Transverse colon (tissue), 4 donors: ENCODE measurements around the gene LMOD3. TPM values are rescaled to one million over a fixed set of nuclear protein-coding genes. Genes with fewer than 3 reads are reported as not detected.

Experiments used
- DNase-seq: peaks from one replicate; pipeline ENCODE4 v3.0.0-alpha.2; 2019
- H3K27ac ChIP-seq, 4 donors: fragments of 200-600 bp; sonication (generic); 2 replicates each; pipeline ENCODE4 v1.5.1; 2016 to 2018; ENCODE audit warnings: inconsistent platforms in 4 of 4
- H3K27me3 ChIP-seq: fragments of 200-600 bp; sonication (generic); 2 replicates; pipeline ENCODE4 v1.5.1; 2017; ENCODE audit warnings: inconsistent platforms
- H3K36me3 ChIP-seq, 4 donors: fragments of 200-600 bp; sonication (generic); 2 replicates each; pipeline ENCODE4 v1.5.1; 2017 to 2019; ENCODE audit warnings: inconsistent platforms in 4 of 4
- H3K4me1 ChIP-seq, 4 donors: fragments of 200-600 bp; sonication (generic); 2 replicates each; pipeline ENCODE4 v1.5.1; 2017 to 2020; ENCODE audit warnings: inconsistent platforms in 4 of 4
- H3K4me3 ChIP-seq, 4 donors: fragments of 200-600 bp; sonication (generic); 1 replicate in 1 of 4; 2 replicates in 3 of 4; pipeline versions ENCODE4 v1.5.1 to v1.6.1; 2017 to 2019; ENCODE audit warnings: inconsistent platforms in 4 of 4
- H3K9me3 ChIP-seq, 2 donors: fragments of 200-600 bp; sonication (generic); 2 replicates each; pipeline ENCODE4 v1.5.1; 2017 to 2019; ENCODE audit warnings: inconsistent platforms in 2 of 2
- CTCF ChIP-seq, 5 experiments: fragments of 200-600 bp in 3 of 5; fragments of 450-650 bp in 2 of 5; sonication (generic) in 3 of 5; IDR thresholded peaks; 1 replicate in 2 of 5; 2 replicates in 3 of 5; pipeline ENCODE4 v1.5.1; 2016 to 2017; ENCODE audit warnings: antibody characterized with exemption in 5 of 5, inconsistent platforms in 3 of 5, mild to moderate bottlenecking in 2 of 5, moderate library complexity in 1 of 5
- EP300 ChIP-seq: sonication (generic); formaldehyde crosslinking; IDR thresholded peaks from one replicate; pipeline ENCODE4 v1.6.1; 2017; ENCODE audit warnings: antibody characterized with exemption, low read depth
- POLR2A ChIP-seq: fragments of 450-650 bp; IDR thresholded peaks from one replicate; pipeline ENCODE4 v1.6.1; 2016; ENCODE audit warnings: antibody characterized with exemption, mild to moderate bottlenecking, moderate library complexity
- POLR2AphosphoS5 ChIP-seq, 3 donors: sonication (generic); formaldehyde crosslinking; IDR thresholded peaks; one replicate each; pipeline ENCODE4 v1.6.1; 2016; ENCODE audit warnings: antibody characterized with exemption in 3 of 3
- WGBS, 2 donors: methylation state at CpG; one replicate each; pipeline ENCODE4 v1.1.5; 2018; ENCODE audit warnings: low coverage in 1 of 2; 5-methylcytosine and 5-hydroxymethylcytosine counted together
- in situ Hi-C, 4 donors: fragments of 200-750 bp; cut with MboI; loops; one replicate each; pipeline versions ENCODE4 v1.15.0 to v1.15.1; 2017; ENCODE audit warnings: low sequenced_read_pairs in 3 of 4, low pct_ligation_motif_present in 1 of 4, low pct_unique_long_range_greater_than_20kb in 1 of 4
- intact Hi-C: fragments of 100-400 bp; cut with DNase I; formaldehyde crosslinking; loops from one replicate; pipeline ENCODE4 v1.15.1; 2023; ENCODE audit warnings: low total_unique reads
- total RNA-seq, 4 donors: library from RNA; depleted of rRNA; stranded (reverse); fragments of >200 nt; gene quantifications; one replicate each; pipeline ENCODE4 v1.1.0, GENCODE V29; 2016

LMOD3 gene
- under 1 TPM in 1 of 4 donors, not detected in 3; 0.27 TPM for total RNA-seq

- intact Hi-C loops (no loop called here), in situ Hi-C loops (no loop called here)
- no peaks in the 10 kb centered on the region for H3K27me3 ChIP-seq
- TF ChIP-seq EP300 (no peak), POLR2AphosphoS5 (IDR thresholded peaks at IDR 0.05) (no peak), POLR2A (no peak), CTCF (IDR thresholded peaks at IDR 0.05) (no peak)
- H3K4me1 ChIP-seq = peaks cover 0 to 3% (median 0%) of the 10 kb centered on the region in 4 donors
- no peak within 1 kb of the TSS for H3K27ac ChIP-seq
- no peak for DNase-seq
- no peaks in the 10 kb centered on the region for H3K36me3 ChIP-seq
- H3K4me3 ChIP-seq = no peak within 1 kb of the TSS
- WGBS, 2 donors = 69 to 73% methylated on average over 2 to 3 of the region's 3 CpGs
- H3K9me3 ChIP-seq = no peaks in the 10 kb centered on the region
These were observed at the start of gene LMOD3 for GRCh38 chr3:69122403-69122802. Gene LMOD3, minus strand, starts transcription at chr3:69122595. Its CDS starts 209 bp downstream, at chr3:69122386.

- Histone ChIP-seq H3K4me1 (no peaks in the 10 kb centered on the region), H3K9me3 (no peaks in the 10 kb centered on the region), H3K4me3 (no peak overlapping the region), H3K27me3 (no peaks in the 10 kb centered on the region), H3K36me3 (peaks cover 0 to 11% (median 3%) of the 10 kb centered on the region in 4 donors), H3K27ac (no peak overlapping the region)
- 66 to 69% methylated on average over 1 of the region's 1 CpG for WGBS, 2 donors
- TF ChIP-seq EP300 (no peak), POLR2AphosphoS5 (IDR thresholded peaks at IDR 0.05) (no peak), POLR2A (no peak), CTCF (IDR thresholded peaks at IDR 0.05) (no peak)
- no peak for DNase-seq
- in situ Hi-C loops = loop anchor here in 3 of 4 donors (25.0 kb wide), 4 partner anchors 140 to 765 kb away; no protein-coding TSS in a partner anchor
- intact Hi-C loops = loop anchor here (5.0 kb wide), 1 partner anchor 490 kb away; no protein-coding TSS in a partner anchor
These were observed 49.7 kb upstream of the LMOD3 start for GRCh38 chr3:69172058-69172457.

- H3K4me3 ChIP-seq = no peak overlapping the region
- H3K9me3 ChIP-seq = no peaks in the 10 kb centered on the region
- no peak for TF ChIP-seq EP300
- no peaks in the 10 kb centered on the region for H3K4me1 ChIP-seq
- no peaks in the 10 kb centered on the region for H3K27me3 ChIP-seq
- DNase-seq = no peak
- H3K27ac ChIP-seq = no peak overlapping the region
- in situ Hi-C loops = loop anchor here in 3 of 4 donors (25.0 kb wide), 4 partner anchors 146 to 771 kb away; no protein-coding TSS in a partner anchor
- peaks cover 0 to 8% (median 0%) of the 10 kb centered on the region in 4 donors for H3K36me3 ChIP-seq
- 100% methylated on average over 1 of the region's 1 CpG; no CpG with 5 or more reads in 1 of the 2 donors for WGBS, 2 donors
- intact Hi-C loops = no loop called here
These were observed 44.1 kb upstream of the LMOD3 start for GRCh38 chr3:69166446-69166845.

- no peak overlapping the region for H3K27ac ChIP-seq
- no peak for DNase-seq
- in situ Hi-C loops (loop anchor here in 3 of 4 donors (25.0 kb wide), 4 partner anchors 147 to 772 kb away; no protein-coding TSS in a partner anchor), intact Hi-C loops (no loop called here)
- 92 to 100% methylated on average over 1 to 4 of the region's 4 CpGs for WGBS, 2 donors
- no peaks in the 10 kb centered on the region for H3K9me3 ChIP-seq
- H3K4me1 ChIP-seq = no peaks in the 10 kb centered on the region
- peaks cover 0 to 7% (median 0%) of the 10 kb centered on the region in 4 donors for H3K36me3 ChIP-seq
- no peak overlapping the region for H3K4me3 ChIP-seq
- H3K27me3 ChIP-seq = no peaks in the 10 kb centered on the region
- TF ChIP-seq EP300 (no peak), POLR2A (no peak), CTCF (IDR thresholded peaks at IDR 0.05) (no peak), POLR2AphosphoS5 (IDR thresholded peaks at IDR 0.05) (no peak)
These were observed 43.3 kb upstream of the LMOD3 start for GRCh38 chr3:69165744-69166143.

- no peak overlapping the region for H3K4me3 ChIP-seq
- no peaks in the 10 kb centered on the region for H3K4me1 ChIP-seq
- in situ Hi-C loops (loop anchor here (5.0 to 25.0 kb wide), 6 partner anchors 138 to 773 kb away; no protein-coding TSS in a partner anchor), intact Hi-C loops (loop anchor here (5.0 kb wide), 1 partner anchor 143 kb away; no protein-coding TSS in a partner anchor)
- no peaks in the 10 kb centered on the region for H3K27me3 ChIP-seq
- no peak for TF ChIP-seq POLR2AphosphoS5 (IDR thresholded peaks at IDR 0.05)
- no peak for TF ChIP-seq POLR2A
- TF ChIP-seq CTCF (IDR thresholded peaks at IDR 0.05) = no peak
- no peak for TF ChIP-seq EP300
- H3K27ac ChIP-seq = no peak overlapping the region
- H3K9me3 ChIP-seq = no peaks in the 10 kb centered on the region
- DNase-seq = no peak
- no peaks in the 10 kb centered on the region for H3K36me3 ChIP-seq
These were observed 41.9 kb upstream of the LMOD3 start for GRCh38 chr3:69164296-69164695.
